GM12891 (cell line): ENCODE results near the gene BOD1L1.

Source experiments
- DNase-seq: peaks from one replicate; pipeline ENCODE4 v3.0.0; 2011; ENCODE audit warnings: low spot score; ENCODE audit not compliant: insufficient read length
- FAIRE-seq: peaks from 2 replicates; lab custom pipeline; 2011; peaks lifted over from hg19 to GRCh38; lab: Jason Lieb, UNC
- PAX5 ChIP-seq: IDR thresholded peaks from 2 replicates; pipeline ENCODE4 v1.6.1; 2011; ENCODE audit warnings: low read length, moderate library complexity, mild to moderate bottlenecking; ENCODE audit not compliant: insufficient read depth, severe bottlenecking
- POLR2A ChIP-seq: IDR thresholded peaks from 2 replicates; pipeline ENCODE4 v1.6.1; 2011; ENCODE audit warnings: low read depth, low read length, control low read depth
- POLR2AphosphoS5 ChIP-seq: IDR thresholded peaks from 2 replicates; pipeline ENCODE4 v1.6.1; 2011; ENCODE audit warnings: low read depth, low read length, control low read depth
- POU2F2 ChIP-seq: IDR thresholded peaks from 2 replicates; pipeline ENCODE4 v1.6.1; 2011; ENCODE audit warnings: low read depth, mild to moderate bottlenecking, control low read depth, low read length, moderate library complexity
- SPI1 ChIP-seq: IDR thresholded peaks from 2 replicates; pipeline ENCODE4 v1.6.1; 2011; ENCODE audit warnings: low read depth, low read length, control low read depth
- TAF1 ChIP-seq: IDR thresholded peaks from 2 replicates; pipeline ENCODE4 v1.6.1; 2011; ENCODE audit warnings: low read depth, low read length, control low read depth

Gene BOD1L1

DNA sequence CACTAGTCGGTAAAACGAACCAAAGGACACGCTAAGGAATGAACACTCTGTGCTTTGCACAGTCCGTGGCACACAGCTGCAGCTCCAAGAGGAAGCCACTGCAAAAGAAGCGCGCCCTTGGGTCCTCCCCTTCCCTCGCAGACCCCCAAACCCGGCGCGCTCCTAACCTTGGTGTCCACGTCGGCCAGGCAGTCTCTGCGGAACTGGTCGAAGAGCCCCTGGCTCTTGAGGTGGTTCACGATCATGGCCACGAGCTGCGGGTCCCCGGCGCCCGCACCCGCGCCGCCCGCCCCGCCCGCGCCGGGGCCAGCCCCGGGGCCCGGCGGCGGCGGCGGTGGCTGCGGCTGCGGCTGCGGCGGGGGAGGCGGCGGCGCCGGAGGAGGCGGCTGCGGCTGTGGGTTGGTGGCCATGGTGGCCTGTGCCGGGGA, 333 bp downstream of the BOD1L1 start:
- TF ChIP-seq POLR2AphosphoS5 (no peak), PAX5 (no peak), TAF1 (no peak), SPI1 (no peak), POU2F2 (no peak), POLR2A (no peak)
- FAIRE-seq (no peak), DNase-seq (peak; percentile 17)

DNA sequence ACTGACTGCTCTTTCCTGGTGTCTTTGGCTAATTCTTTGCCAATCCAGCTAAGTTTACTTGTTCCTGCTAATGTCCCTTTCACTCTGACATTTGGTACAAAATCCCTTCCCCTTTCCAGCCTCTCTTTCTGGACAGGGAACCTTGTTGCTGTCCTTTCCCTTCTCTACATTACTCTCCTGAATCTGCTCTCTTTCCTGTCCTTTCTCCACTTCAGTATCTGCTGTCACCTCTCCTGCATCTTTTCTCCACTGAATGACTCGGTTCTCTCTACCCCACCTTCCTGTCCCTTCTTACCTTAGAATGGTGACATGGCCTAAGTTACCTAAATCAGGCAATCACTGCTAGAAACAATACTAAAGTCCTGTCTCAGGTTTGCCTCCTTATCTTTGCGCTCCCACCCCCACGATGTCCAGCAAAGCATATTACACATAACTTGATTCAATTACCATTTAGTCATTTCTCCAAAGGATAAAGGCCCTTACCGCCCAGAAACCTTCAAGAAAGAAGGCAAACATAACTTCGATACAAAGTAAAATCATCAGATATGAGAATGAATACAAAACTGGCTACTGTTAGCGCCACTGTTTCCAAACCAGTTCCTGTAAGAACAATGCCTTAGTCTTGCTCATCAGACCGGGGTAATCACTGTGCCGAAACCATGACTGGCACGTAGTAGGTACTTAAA, 890 bp downstream of the BOD1L1 start:
- FAIRE-seq: peak; percentile 77
- TF ChIP-seq POLR2AphosphoS5 (no peak), POLR2A (no peak), TAF1 (no peak), PAX5 (no peak), POU2F2 (no peak), SPI1 (no peak)
- no peak for DNase-seq

DNA sequence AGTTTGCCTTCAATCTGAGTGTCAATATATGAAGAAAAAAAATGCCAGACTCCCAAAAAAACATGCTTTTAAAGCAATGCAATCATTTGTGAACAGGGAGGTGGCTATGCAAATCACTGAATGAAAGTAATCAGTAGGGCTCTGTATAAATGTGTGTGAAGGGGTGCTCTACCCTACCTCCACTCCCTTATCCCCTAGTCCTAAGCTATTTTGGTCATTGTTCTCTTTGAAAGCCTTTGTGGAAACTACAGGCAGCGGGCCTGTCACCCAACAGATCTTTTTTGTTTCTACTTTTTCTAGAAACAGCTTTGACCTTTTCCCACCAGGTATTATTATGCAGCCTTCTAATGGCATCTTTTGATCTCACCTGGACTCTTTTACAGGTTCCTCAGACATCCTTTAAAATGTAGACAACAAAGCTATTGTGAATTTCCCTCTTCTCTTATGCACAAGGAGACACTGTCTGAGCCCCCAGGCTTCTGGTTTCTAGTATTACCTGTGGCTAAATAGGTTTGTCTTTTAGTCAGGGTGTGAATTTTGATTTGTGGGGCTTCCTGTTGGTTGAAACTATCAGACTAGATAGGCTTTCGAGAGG, 9.2 kb downstream of the BOD1L1 start:
- no peak for DNase-seq
- no peak for TF ChIP-seq PAX5
- no peak for TF ChIP-seq POU2F2
- no peak for TF ChIP-seq TAF1
- no peak for TF ChIP-seq SPI1
- no peak for TF ChIP-seq POLR2A
- no peak for TF ChIP-seq POLR2AphosphoS5
- FAIRE-seq: no peak

DNA sequence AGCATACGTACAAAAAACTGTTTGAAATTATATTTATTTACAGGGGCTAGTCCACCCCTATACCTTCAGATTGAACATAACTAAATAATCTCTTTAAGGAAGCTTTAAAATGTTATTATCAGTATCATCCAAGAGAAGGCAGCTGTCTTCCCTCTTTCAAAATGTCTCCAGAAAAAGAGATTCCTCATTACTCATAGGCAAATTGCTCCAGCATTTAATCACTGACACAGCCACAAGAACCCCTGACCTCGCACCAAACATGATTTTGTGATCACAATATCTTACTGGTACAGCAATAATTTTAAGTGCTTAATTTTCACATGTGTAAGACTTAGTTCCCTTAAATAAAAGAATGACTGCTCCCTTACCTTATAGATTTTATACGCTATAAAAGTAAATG, 9.7 kb downstream of the BOD1L1 start:
- no peak for FAIRE-seq
- no peak for DNase-seq
- TF ChIP-seq PAX5 (no peak), POLR2AphosphoS5 (no peak), POU2F2 (no peak), SPI1 (no peak), TAF1 (no peak), POLR2A (no peak)

DNA sequence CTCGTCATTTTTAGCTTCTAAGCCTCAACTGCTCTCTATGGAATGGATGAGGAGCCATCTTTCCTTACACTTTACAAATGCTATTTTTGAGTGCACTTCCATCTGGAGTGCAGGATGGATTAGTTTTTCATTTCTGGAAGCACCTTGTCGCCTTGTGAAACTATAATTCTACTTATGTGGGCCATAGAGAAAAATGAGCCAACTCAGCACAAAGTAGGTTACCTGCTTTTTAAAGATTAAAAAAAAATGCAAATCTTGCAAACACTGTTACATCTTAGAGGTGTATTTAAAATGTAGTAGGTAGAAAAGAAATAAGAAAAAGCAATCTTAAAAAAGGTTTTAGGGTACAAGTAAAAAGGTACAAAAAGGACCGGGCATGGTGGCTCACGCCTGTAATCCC, 10.9 kb downstream of the BOD1L1 start:
- no peak for DNase-seq
- FAIRE-seq: no peak
- TF ChIP-seq POLR2AphosphoS5 (no peak), POLR2A (no peak), SPI1 (no peak), TAF1 (no peak), PAX5 (no peak), POU2F2 (no peak)

DNA sequence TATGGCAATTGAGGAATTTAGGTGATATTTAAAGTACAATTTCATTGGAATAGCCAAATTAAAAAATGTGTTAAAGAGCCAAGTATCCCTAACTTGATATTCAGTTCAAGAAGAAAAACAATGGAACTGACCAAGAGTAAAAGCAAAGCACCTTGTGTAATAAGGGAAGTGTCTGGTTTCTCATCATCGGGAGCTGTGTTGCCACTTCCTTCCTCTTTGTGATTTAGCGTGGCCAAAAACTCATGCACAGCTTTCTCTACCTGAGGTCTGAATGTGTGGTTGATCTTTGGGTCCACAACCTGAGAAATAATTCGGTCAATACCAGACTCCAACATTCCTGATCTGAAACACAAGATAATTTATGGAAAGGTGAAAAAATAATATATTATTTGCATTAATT, 12.4 kb downstream of the BOD1L1 start:
- FAIRE-seq (peak; percentile 77), DNase-seq (no peak)
- TF ChIP-seq PAX5: no peak
- TF ChIP-seq SPI1: peak; percentile 95

DNA sequence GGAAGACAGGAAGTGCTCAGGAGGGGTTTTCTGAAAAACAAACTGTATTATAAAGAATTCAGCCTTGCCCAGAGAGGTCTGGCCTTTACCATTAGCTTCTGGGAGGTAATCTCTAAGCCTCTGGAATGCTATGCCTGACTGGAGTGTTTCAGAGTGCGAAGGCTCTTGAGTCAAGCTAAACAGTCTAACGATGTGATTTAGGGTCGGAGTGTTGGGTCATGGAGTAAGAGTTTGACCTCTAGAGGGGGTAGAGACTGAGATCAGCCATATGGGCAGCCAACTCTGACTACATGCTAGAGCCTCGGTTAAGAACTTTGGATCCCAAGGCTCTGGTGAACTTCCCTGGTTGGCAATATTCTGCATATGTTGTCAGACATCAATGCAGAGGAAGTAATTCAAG, 15.0 kb downstream of the BOD1L1 start:
- no peak for FAIRE-seq

DNA sequence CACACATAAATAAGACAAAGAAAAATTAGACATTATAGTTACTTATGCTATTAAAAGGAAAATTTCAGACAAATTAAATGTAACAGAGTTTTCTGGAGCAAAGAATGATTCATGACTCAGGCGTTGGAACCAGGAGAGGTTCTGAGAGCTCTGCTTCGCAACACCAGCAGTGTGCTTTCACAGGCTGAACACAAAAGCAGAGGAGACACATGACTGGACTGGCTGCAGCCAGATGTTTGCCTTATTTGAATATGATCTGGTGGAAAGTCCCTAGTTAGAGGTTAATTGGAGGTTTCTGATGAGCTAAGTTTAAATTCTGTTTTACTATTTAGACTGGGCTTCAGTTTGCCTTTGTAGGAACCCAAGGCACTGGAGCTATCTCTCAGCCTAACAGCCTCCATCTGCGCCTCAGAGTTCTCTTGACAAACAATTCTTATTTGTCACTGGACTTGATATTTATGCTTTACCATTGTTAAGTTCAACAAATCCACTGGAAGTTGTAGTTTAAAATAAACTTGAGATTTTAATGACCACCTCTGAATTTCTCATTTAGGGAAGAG, 16.2 kb downstream of the BOD1L1 start:
- FAIRE-seq: peak; percentile 86
- peak; percentile 73 for TF ChIP-seq POU2F2
- no peak; the same call in 1 of the 2 replicates for TF ChIP-seq POLR2A
- no peak for TF ChIP-seq SPI1
- TF ChIP-seq POLR2AphosphoS5: peak; percentile 56; the same call in 1 of the 2 replicates
- TF ChIP-seq TAF1: no peak; the same call in 1 of the 2 replicates
- TF ChIP-seq PAX5: no peak
- DNase-seq: no peak

More for the DNA sequence above, 15.0 kb downstream of the BOD1L1 start:
- no peak for DNase-seq
- TF ChIP-seq POLR2A: no peak
- peak; percentile 35; the same call in 1 of the 2 replicates for TF ChIP-seq SPI1
- no peak for TF ChIP-seq PAX5
- TF ChIP-seq POU2F2: no peak
- no peak for TF ChIP-seq POLR2AphosphoS5

DNA sequence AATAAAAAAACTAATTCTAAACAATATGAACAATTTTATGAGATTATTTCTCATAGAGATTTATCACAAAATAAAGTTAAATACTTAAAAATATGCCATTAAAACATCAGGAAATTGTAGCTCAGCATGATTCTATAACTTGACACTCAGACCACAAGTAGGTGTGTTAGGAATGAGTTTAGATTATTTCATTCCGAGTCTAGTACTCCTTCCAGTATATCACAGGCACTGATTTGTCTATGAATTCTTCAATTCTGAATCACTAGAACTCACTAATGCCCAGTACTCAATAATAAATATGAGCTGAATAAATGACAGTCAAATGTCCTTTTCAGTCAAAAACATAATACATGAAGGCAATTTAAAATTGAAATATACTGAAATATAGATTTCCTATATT, 22.2 kb downstream of the BOD1L1 start:
- no peak for FAIRE-seq

More for the DNA sequence above, 22.2 kb downstream of the BOD1L1 start:
- no peak for DNase-seq
- no peak for TF ChIP-seq PAX5
- TF ChIP-seq POU2F2: no peak
- no peak for TF ChIP-seq TAF1
- no peak for TF ChIP-seq POLR2AphosphoS5
- no peak for TF ChIP-seq SPI1
- no peak for TF ChIP-seq POLR2A
